H1 (cell line): Measurements from ENCODE around the gene SLC39A11. TPM values are rescaled to one million over a fixed set of nuclear protein-coding genes. Genes with fewer than 3 reads are reported as not detected.

Experiments
- CTCF ChIA-PET: fragments of 300-600 bp; sonication (Branson Sonifier 250); formaldehyde crosslinking; loops from one replicate; lab custom pipeline; 2021; ENCODE audit not compliant: partially characterized antibody; lab: Charles Lee
- POLR2A ChIA-PET: fragments of 300-600 bp; sonication (Branson Sonifier 250); formaldehyde crosslinking; loops from one replicate; lab custom pipeline; 2021; ENCODE audit warnings: inconsistent platforms; ENCODE audit not compliant: partially characterized antibody; lab: Charles Lee
- DNase-seq, 2 experiments: peaks; one replicate each; pipeline versions ENCODE4 v3.0.0 to v3.0.0-alpha.2; 2010 to 2022; ENCODE audit warnings: low spot score in 2 of 2, low read depth in 1 of 2, mixed read lengths in 1 of 2
- FAIRE-seq: peaks from 2 replicates; lab custom pipeline; 2011; peaks lifted over from hg19 to GRCh38; lab: Jason Lieb, UNC
- H2AFZ ChIP-seq: 2 replicates; pipeline ENCODE4 v1.8.1; 2012; ENCODE audit warnings: low read length, inconsistent platforms
- H2AK5ac ChIP-seq: 2 replicates; pipeline ENCODE4 v1.6.1; 2013; ENCODE audit warnings: low read depth, low read length
- H2BK120ac ChIP-seq: replicated peaks from 2 replicates; pipeline ENCODE3; 2013; ENCODE audit warnings: low read depth, low read length, inconsistent platforms
- H2BK12ac ChIP-seq: 2 replicates; pipeline ENCODE4 v1.6.1; 2013; ENCODE audit warnings: low read depth, low read length
- H2BK15ac ChIP-seq: 2 replicates; pipeline ENCODE4 v1.6.1; 2013; ENCODE audit warnings: low read length
- H2BK20ac ChIP-seq: 2 replicates; pipeline ENCODE4 v1.6.1; 2013; ENCODE audit warnings: low read length
- H2BK5ac ChIP-seq: 2 replicates; pipeline ENCODE4 v1.6.1; 2013; ENCODE audit warnings: low read depth, low read length
- H3K14ac ChIP-seq: 2 replicates; pipeline ENCODE4 v1.6.1; 2013; ENCODE audit warnings: inconsistent platforms; ENCODE audit not compliant: insufficient read length
- H3K18ac ChIP-seq: 2 replicates; pipeline ENCODE4 v1.6.1; 2013; ENCODE audit warnings: low read length; ENCODE audit errors: extremely low read depth
- H3K23ac ChIP-seq: 2 replicates; pipeline ENCODE4 v1.6.1; 2013; ENCODE audit warnings: inconsistent platforms; ENCODE audit not compliant: insufficient read length
- H3K23me2 ChIP-seq: 2 replicates; pipeline ENCODE4 v1.6.1; 2013; ENCODE audit warnings: low read depth, low read length
- H3K27ac ChIP-seq: 2 replicates; pipeline ENCODE4 v1.6.1; 2011; ENCODE audit warnings: low read depth, low read length, inconsistent platforms
- H3K27me3 ChIP-seq, 4 experiments: replicated peaks in 1 of 4; 1 replicate in 1 of 4; 2 replicates in 3 of 4; pipeline versions ENCODE4 v1.6.1 to v1.8.1; 2011 to 2013; ENCODE audit warnings: low read length in 3 of 4, mild to moderate bottlenecking in 3 of 4, inconsistent platforms in 2 of 4, mixed read lengths in 2 of 4, moderate library complexity in 1 of 4; ENCODE audit not compliant: control insufficient read depth in 3 of 4, insufficient read depth in 3 of 4; ENCODE audit errors: extremely low read depth in 1 of 4
- H3K36me3 ChIP-seq, 4 experiments: 2 replicates each; pipeline versions ENCODE4 v1.6.1 to v1.8.1; 2011 to 2013; ENCODE audit warnings: mild to moderate bottlenecking in 4 of 4, low read length in 3 of 4, moderate library complexity in 2 of 4, control low read depth in 1 of 4, inconsistent platforms in 1 of 4; ENCODE audit not compliant: insufficient read depth in 4 of 4, control insufficient read depth in 2 of 4
- H3K4ac ChIP-seq: replicated peaks from 2 replicates; pipeline ENCODE3; 2013; ENCODE audit warnings: low read length, low read depth, mixed read lengths, inconsistent platforms; ENCODE audit not compliant: insufficient read length
- H3K4me1 ChIP-seq, 4 experiments: replicated peaks in 1 of 4; 1 replicate in 1 of 4; 2 replicates in 3 of 4; pipeline versions ENCODE4 v1.6.1 to v1.8.1; 2011 to 2013; ENCODE audit warnings: low read length in 3 of 4, inconsistent platforms in 2 of 4, mixed read lengths in 1 of 4; ENCODE audit not compliant: insufficient read depth in 4 of 4, control insufficient read depth in 3 of 4
- H3K4me2 ChIP-seq, 2 experiments: 2 replicates each; pipeline versions ENCODE4 v1.6.1 to v1.8.1; 2011 to 2013; ENCODE audit warnings: low read depth in 2 of 2, low read length in 2 of 2, control low read depth in 1 of 2, inconsistent platforms in 1 of 2, mild to moderate bottlenecking in 1 of 2; ENCODE audit not compliant: insufficient read depth in 1 of 2
- H3K4me3 ChIP-seq, 4 experiments: fragments of 200-600, 300-600 bp in 1 of 4; sonication (generic), shearing (Covaris generic), sonication (Bioruptor Twin) in 1 of 4; 2 replicates each; pipeline versions ENCODE4 v1.5.1 to v1.8.1; 2011 to 2016; ENCODE audit warnings: low read length in 4 of 4, low read depth in 3 of 4, control low read depth in 2 of 4, inconsistent platforms in 2 of 4, mild to moderate bottlenecking in 2 of 4, mixed read lengths in 1 of 4, moderate library complexity in 1 of 4; ENCODE audit not compliant: insufficient read depth in 2 of 4; ENCODE audit errors: extremely low read depth in 1 of 4
- H3K56ac ChIP-seq: replicated peaks from 2 replicates; pipeline ENCODE3; 2013; ENCODE audit warnings: low read depth, mild to moderate bottlenecking, mixed read lengths, low read length, inconsistent platforms; ENCODE audit not compliant: insufficient read length
- H3K79me1 ChIP-seq: 2 replicates; pipeline ENCODE4 v1.6.1; 2013; ENCODE audit warnings: low read depth, low read length, control low read depth
- H3K79me2 ChIP-seq, 2 experiments: 2 replicates each; pipeline versions ENCODE4 v1.6.1 to v1.8.1; 2012 to 2013; ENCODE audit warnings: low read length in 2 of 2, mild to moderate bottlenecking in 2 of 2, inconsistent platforms in 1 of 2; ENCODE audit not compliant: insufficient read depth in 2 of 2, control insufficient read depth in 1 of 2
- H3K9ac ChIP-seq, 4 experiments: replicated peaks in 1 of 4; 1 replicate in 1 of 4; 2 replicates in 3 of 4; pipeline versions ENCODE4 v1.6.1 to v1.8.1; 2011 to 2013; ENCODE audit warnings: low read depth in 3 of 4, low read length in 3 of 4, control low read depth in 2 of 4, mild to moderate bottlenecking in 2 of 4, moderate library complexity in 2 of 4, inconsistent platforms in 1 of 4; ENCODE audit errors: extremely low read depth in 1 of 4
- H3K9me3 ChIP-seq, 2 experiments: 2 replicates each; pipeline versions ENCODE4 v1.6.1 to v1.8.1; 2012 to 2013; ENCODE audit warnings: mild to moderate bottlenecking in 2 of 2, moderate library complexity in 2 of 2, control low read depth in 1 of 2, inconsistent platforms in 1 of 2, low read depth in 1 of 2, low read length in 1 of 2, mixed read lengths in 1 of 2; ENCODE audit not compliant: insufficient read depth in 2 of 2
- H4K20me1 ChIP-seq, 2 experiments: replicated peaks in 1 of 2; 2 replicates each; pipeline versions ENCODE3 to v1.8.1; 2011 to 2013; ENCODE audit warnings: inconsistent platforms in 2 of 2, low read length in 2 of 2, mild to moderate bottlenecking in 1 of 2; ENCODE audit not compliant: insufficient read depth in 2 of 2, control insufficient read depth in 1 of 2
- H4K5ac ChIP-seq: 2 replicates; pipeline ENCODE4 v1.6.1; 2013; ENCODE audit warnings: low read length, low read depth, mixed read lengths, inconsistent platforms; ENCODE audit not compliant: insufficient read length
- H4K8ac ChIP-seq: 2 replicates; pipeline ENCODE4 v1.8.0; 2013; ENCODE audit warnings: mild to moderate bottlenecking, moderate library complexity, low read length, inconsistent platforms; ENCODE audit not compliant: insufficient read depth; ENCODE audit errors: extremely low read depth
- H4K91ac ChIP-seq: replicated peaks from 2 replicates; pipeline ENCODE3; 2013; ENCODE audit warnings: low read length, mixed read lengths, inconsistent platforms; ENCODE audit not compliant: insufficient read length
- CBX5 ChIP-seq: fragments of 300-800, 300-1000 bp; sonication (generic); IDR thresholded peaks from 2 replicates; pipeline ENCODE4 v1.7.1; 2016; ENCODE audit warnings: antibody characterized with exemption, low read length, low read depth
- CBX8 ChIP-seq: fragments of 300-800, 300-1000 bp; sonication (generic); IDR thresholded peaks from 2 replicates; pipeline ENCODE4 v1.7.1; 2016; ENCODE audit warnings: low read depth, low read length, borderline replicate concordance
- JUND ChIP-seq: IDR thresholded peaks from 2 replicates; pipeline ENCODE4 v1.6.1; 2011; ENCODE audit warnings: mild to moderate bottlenecking, improper control_type of control experiment, low read length
- USF2 ChIP-seq: IDR thresholded peaks from 2 replicates; pipeline ENCODE4 v1.6.1; 2011; ENCODE audit warnings: low read length, improper control_type of control experiment
- YY1 ChIP-seq: IDR thresholded peaks from 2 replicates; pipeline ENCODE4 v1.6.1; 2011; ENCODE audit warnings: low read depth, mild to moderate bottlenecking, low read length
- WGBS, 2 experiments: shearing (Covaris generic) in 1 of 2; methylation state at CpG; one replicate each; pipeline versions ENCODE4 v1.1.6 to v1.1.7; 2013 to 2015; ENCODE audit warnings: low lambda C conversion rate in 2 of 2, mixed read lengths in 2 of 2, inconsistent platforms in 1 of 2, low coverage in 1 of 2, missing lambda C conversion rate in 1 of 2; ENCODE audit not compliant: insufficient replicate concordance in 2 of 2, insufficient coverage in 1 of 2, insufficient read length in 1 of 2; ENCODE audit errors: extremely low coverage in 1 of 2, missing lambda C conversion rate in 1 of 2; 5-methylcytosine and 5-hydroxymethylcytosine counted together
- polyA plus RNA-seq, 7 experiments: library from polyadenylated mRNA; depleted of rRNA in 3 of 7; stranded (reverse) in 5 of 7; unstranded in 2 of 7; fragments of >200 nt in 5 of 7; fragments of 200-250 nt in 2 of 7; gene quantifications; 1 replicate in 5 of 7; 2 replicates in 1 of 7; 4 replicates in 1 of 7; pipeline versions ENCODE4 v1.2.1 to v1.2.3, GENCODE V29; 2011 to 2013; ENCODE audit warnings: missing spikeins in 2 of 7, mixed read lengths in 2 of 7
- total RNA-seq: library from RNA; stranded (reverse); fragmentation: NEBNext Ultra II Directional; extraction: Animal tissue kit (Norgen Biotek cat#: 25700); gene quantifications from 2 replicates; pipeline ENCODE4 v1.2.1, GENCODE V29; 2021

The SLC39A11 gene
- total and polyA plus RNA-seq, 2 of the 8 experiments (the other 6 are each of a cell fraction or from before 2014, with no cell fraction given): 12.2 to 19.6 TPM

- Histone ChIP-seq H2BK15ac (no peak overlapping the region), H2AFZ (no peak overlapping the region), H3K4me2 (no peak overlapping the region), H4K8ac (no peak overlapping the region), H3K27me3 (no peaks in the 10 kb centered on the region), H4K5ac (no peak overlapping the region), H3K79me1 (no peaks in the 10 kb centered on the region), H3K18ac (no peak overlapping the region), H4K20me1 (no peaks in the 10 kb centered on the region), H3K23me2 (no peaks in the 10 kb centered on the region), H3K14ac (no peak overlapping the region), H4K91ac (no peak overlapping the region), H2BK5ac (no peak overlapping the region; the same call in 1 of the 2 replicates), H3K79me2 (no peaks in the 10 kb centered on the region), H2AK5ac (no peak overlapping the region), H3K9me3 (no peaks in the 10 kb centered on the region; a peak in 1 of 4 replicates), H2BK20ac (no peak overlapping the region), H2BK120ac (no peak overlapping the region), H3K23ac (no peak overlapping the region), H3K4me3 (no peak overlapping the region), H3K4me1 (no peaks in the 10 kb centered on the region; a peak in 1 of 7 replicates), H2BK12ac (no peak overlapping the region), H3K36me3 (no peaks in the 10 kb centered on the region), H3K4ac (no peak overlapping the region), H3K27ac (no peak overlapping the region), H3K9ac (no peak overlapping the region), H3K56ac (no peak overlapping the region)
- ChIA-PET CTCF (interaction anchor here (0.6 to 1.6 kb wide), 3 partner anchors 21 to 42 kb away, joined by 3 to 6 read pairs (median 4); no protein-coding TSS in a partner anchor), POLR2A (interaction anchor here (1.2 kb wide), 1 partner anchor 11 kb away, joined by 4 read pairs; no protein-coding TSS in a partner anchor)
- WGBS, 2 experiments: 86% methylated on average over 4 of the region's 4 CpGs; no CpG with 5 or more reads in 1 of the 2 experiments
- FAIRE-seq: no peak
- no peak for DNase-seq
- TF ChIP-seq YY1 (no peak), CBX8 (no peak), JUND (no peak), USF2 (no peak), CBX5 (no peak)
These were observed 148.4 kb downstream of the SLC39A11 start for GRCh38 chr17:72943826-72944689.
